MM.1S (cell line): ENCODE results near the gene ATP8B3.

Experiments
- EZH2 ChIP-seq: fragments of 300-600 bp; sonication (generic); optimal IDR thresholded peaks from 2 replicates; pipeline ENCODE3; 2017; ENCODE audit warnings: low read depth, mild to moderate bottlenecking, antibody characterized with exemption, low read length, mixed read lengths
- TF ChIP-seq, protein P1 (sequence below): fragments of 300-600 bp; sonication (generic); IDR thresholded peaks from 2 replicates; pipeline ENCODE4 v1.5.1; 2016; ENCODE audit warnings: antibody characterized with exemption, low read length, mixed read lengths

DNA sequence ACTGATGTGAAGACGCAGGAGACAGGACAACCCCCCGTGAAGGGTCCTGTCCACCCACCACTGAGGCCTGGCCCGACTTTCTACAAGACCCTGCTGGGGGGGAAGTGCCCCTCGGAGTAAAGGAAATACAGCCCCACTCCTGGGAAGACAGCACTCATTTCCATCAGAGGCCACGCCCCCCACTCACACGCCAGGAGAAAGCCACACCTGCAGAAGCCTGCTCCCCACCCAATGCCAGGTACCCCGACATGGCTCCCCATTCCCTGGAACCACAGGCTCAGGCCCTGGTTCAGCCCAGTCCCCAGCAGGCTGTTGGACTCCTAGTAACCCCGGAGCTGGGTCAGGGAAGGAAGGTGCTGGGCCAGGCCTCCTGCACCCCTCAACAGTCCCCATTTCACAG, 10.9 kb upstream of the ATP8B3 start:
- TF ChIP-seq, protein P1, sequence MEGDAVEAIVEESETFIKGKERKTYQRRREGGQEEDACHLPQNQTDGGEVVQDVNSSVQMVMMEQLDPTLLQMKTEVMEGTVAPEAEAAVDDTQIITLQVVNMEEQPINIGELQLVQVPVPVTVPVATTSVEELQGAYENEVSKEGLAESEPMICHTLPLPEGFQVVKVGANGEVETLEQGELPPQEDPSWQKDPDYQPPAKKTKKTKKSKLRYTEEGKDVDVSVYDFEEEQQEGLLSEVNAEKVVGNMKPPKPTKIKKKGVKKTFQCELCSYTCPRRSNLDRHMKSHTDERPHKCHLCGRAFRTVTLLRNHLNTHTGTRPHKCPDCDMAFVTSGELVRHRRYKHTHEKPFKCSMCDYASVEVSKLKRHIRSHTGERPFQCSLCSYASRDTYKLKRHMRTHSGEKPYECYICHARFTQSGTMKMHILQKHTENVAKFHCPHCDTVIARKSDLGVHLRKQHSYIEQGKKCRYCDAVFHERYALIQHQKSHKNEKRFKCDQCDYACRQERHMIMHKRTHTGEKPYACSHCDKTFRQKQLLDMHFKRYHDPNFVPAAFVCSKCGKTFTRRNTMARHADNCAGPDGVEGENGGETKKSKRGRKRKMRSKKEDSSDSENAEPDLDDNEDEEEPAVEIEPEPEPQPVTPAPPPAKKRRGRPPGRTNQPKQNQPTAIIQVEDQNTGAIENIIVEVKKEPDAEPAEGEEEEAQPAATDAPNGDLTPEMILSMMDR: no peak
- no peak for TF ChIP-seq EZH2
